DOHH2 (cell line): ENCODE measurements around the gene GCNA.
"Not testable (repeated sequence)": the region's sequence is repeated elsewhere in the genome, so short reads cannot be mapped to it uniquely, and the experiment has no call there.

ENCODE experiments used
- H3F3A ChIP-seq: fragments of 200-600 bp; sonication (generic), shearing (Covaris generic); 2 replicates; pipeline ENCODE4 v1.6.0; 2016; ENCODE audit warnings: antibody characterized with exemption, mild to moderate bottlenecking; ENCODE audit not compliant: control insufficient read depth, insufficient read depth
- H3K27ac ChIP-seq: fragments of 200-600 bp; sonication (generic); 2 replicates; pipeline ENCODE4 v1.5.1; 2014; ENCODE audit warnings: low read depth, mild to moderate bottlenecking, low read length, moderate library complexity
- H3K27me3 ChIP-seq: fragments of 200-600 bp; sonication (generic); 2 replicates; pipeline ENCODE4 v1.6.1; 2014; ENCODE audit warnings: mild to moderate bottlenecking, low read length, mixed read lengths; ENCODE audit not compliant: control insufficient read depth
- H3K36me3 ChIP-seq: fragments of 200-600 bp; sonication (generic); 2 replicates; pipeline ENCODE4 v1.6.1; 2014; ENCODE audit warnings: mild to moderate bottlenecking, low read length, moderate library complexity, mixed read lengths; ENCODE audit not compliant: control insufficient read depth
- H3K4me1 ChIP-seq: fragments of 200-600 bp; sonication (generic); 2 replicates; pipeline ENCODE4 v1.6.1; 2014; ENCODE audit warnings: mild to moderate bottlenecking, low read length, mixed read lengths; ENCODE audit not compliant: control insufficient read depth
- H3K4me2 ChIP-seq: fragments of 200-600 bp; sonication (generic); 2 replicates; pipeline ENCODE4 v1.6.0; 2014; ENCODE audit warnings: mild to moderate bottlenecking, low read length, moderate library complexity
- H3K4me3 ChIP-seq: fragments of 200-600 bp; sonication (generic); 2 replicates; pipeline ENCODE4 v1.5.1; 2014; ENCODE audit warnings: mild to moderate bottlenecking, low read length, mixed read lengths
- H3K79me2 ChIP-seq: fragments of 200-600 bp; sonication (generic); 2 replicates; pipeline ENCODE4 v1.6.1; 2014; ENCODE audit warnings: mild to moderate bottlenecking, low read length, mixed read lengths; ENCODE audit not compliant: control insufficient read depth
- H3K9me2 ChIP-seq: fragments of 200-600 bp; sonication (generic); replicated peaks from 2 replicates; pipeline ENCODE4 v1.6.1; 2014; ENCODE audit warnings: mild to moderate bottlenecking, low read length, mixed read lengths; ENCODE audit not compliant: control insufficient read depth
- H3K9me3 ChIP-seq: fragments of 200-600 bp; sonication (generic); 2 replicates; pipeline ENCODE4 v1.6.1; 2014; ENCODE audit warnings: antibody characterized with exemption, low read length, mixed read lengths; ENCODE audit not compliant: control insufficient read depth, insufficient read depth
- H4K20me1 ChIP-seq: fragments of 200-600 bp; sonication (generic); 2 replicates; pipeline ENCODE4 v1.6.0; 2014; ENCODE audit warnings: low read depth, mild to moderate bottlenecking, antibody characterized with exemption, low read length, moderate library complexity; ENCODE audit not compliant: control insufficient read depth, insufficient read depth
- CTCF ChIP-seq: fragments of 200-600 bp; sonication (generic); IDR thresholded peaks from one replicate; pipeline ENCODE4 v1.5.1; 2014; ENCODE audit warnings: antibody characterized with exemption, mild to moderate bottlenecking, low read depth, low read length; ENCODE audit not compliant: poor library complexity, severe bottlenecking
- EZH2phosphoT487 ChIP-seq: fragments of 200-600 bp; sonication (generic); IDR thresholded peaks from 2 replicates; pipeline ENCODE4 v1.6.1; 2017; ENCODE audit warnings: borderline replicate concordance, mild to moderate bottlenecking, antibody characterized with exemption, low read length, moderate library complexity, mixed read lengths

GCNA gene

GRCh38 chrX:71660562-71661416 is 82.6 kb downstream of the GCNA start:
- H3K4me2 ChIP-seq = no peak overlapping the region
- H3K4me1 ChIP-seq = no peaks in the 10 kb centered on the region
- H3K4me3 ChIP-seq = no peak overlapping the region
- no peaks in the 10 kb centered on the region for H3K9me3 ChIP-seq
- no peaks in the 10 kb centered on the region for H3K79me2 ChIP-seq
- H3K36me3 ChIP-seq = no peaks in the 10 kb centered on the region
- no peaks in the 10 kb centered on the region for H3K27me3 ChIP-seq
- no peak overlapping the region for H3K27ac ChIP-seq
- no peak for TF ChIP-seq CTCF
- TF ChIP-seq EZH2phosphoT487 = no peak
- no peaks in the 10 kb centered on the region for H3K9me2 ChIP-seq
- no peaks in the 10 kb centered on the region for H3F3A ChIP-seq
- H4K20me1 ChIP-seq = no peaks in the 10 kb centered on the region

- no peaks in the 10 kb centered on the region for H3K27me3 ChIP-seq
- no peak for TF ChIP-seq EZH2phosphoT487
- no peak for TF ChIP-seq CTCF
- no peaks in the 10 kb centered on the region for H3K4me1 ChIP-seq
- H3K4me3 ChIP-seq = no peak overlapping the region
- no peaks in the 10 kb centered on the region for H3K9me2 ChIP-seq
- no peaks in the 10 kb centered on the region for H4K20me1 ChIP-seq
- no peaks in the 10 kb centered on the region for H3F3A ChIP-seq
- no peaks in the 10 kb centered on the region for H3K79me2 ChIP-seq
- no peak overlapping the region for H3K4me2 ChIP-seq
- H3K9me3 ChIP-seq = no peaks in the 10 kb centered on the region
- no peaks in the 10 kb centered on the region for H3K36me3 ChIP-seq
- no peak overlapping the region for H3K27ac ChIP-seq
These were observed 83.7 kb downstream of the GCNA start for GRCh38 chrX:71661919-71662318.

DNA sequence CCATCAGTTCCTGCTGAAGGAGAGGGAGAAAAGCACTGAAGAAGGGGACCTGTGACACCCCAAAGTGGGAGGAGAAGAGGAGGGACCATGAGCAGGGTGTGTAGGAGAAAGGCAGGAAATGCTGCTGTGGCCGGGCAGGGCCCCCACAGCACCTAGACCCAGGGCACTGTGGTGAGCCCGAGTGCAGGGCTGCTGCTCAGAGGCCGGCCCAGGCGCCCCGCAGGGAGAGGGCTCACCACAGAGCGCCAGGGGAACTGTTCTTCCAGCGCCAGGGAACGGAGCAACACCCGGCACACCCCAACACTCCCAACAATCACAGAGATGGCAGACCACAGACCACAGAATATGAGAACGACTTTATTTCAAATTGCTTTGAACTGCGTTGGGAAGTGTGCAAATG is 84.4 kb downstream of the GCNA start:
- not testable (repeated sequence) for H3K4me3 ChIP-seq, H4K20me1 ChIP-seq, H3K4me2 ChIP-seq, H3K27me3 ChIP-seq, H3K79me2 ChIP-seq, H3F3A ChIP-seq, H3K36me3 ChIP-seq, H3K9me3 ChIP-seq, H3K9me2 ChIP-seq, H3K27ac ChIP-seq, H3K4me1 ChIP-seq
